ENCODE data around the gene MICU1.

- no peak for TF ChIP-seq CTCF (IDR thresholded peaks at IDR 0.05)
- no peak for TF ChIP-seq POLR2A (IDR thresholded peaks at IDR 0.05)
- no peak for TF ChIP-seq EP300 (IDR thresholded peaks at IDR 0.05; ENCODE audit: low read depth)
- TF ChIP-seq POLR2AphosphoS5 (IDR thresholded peaks at IDR 0.05): no peak
Measured at GRCh38 chr10:72503241-72503640, 122.6 kb downstream of the MICU1 start.

Measured in transverse colon (tissue), 4 donors.